Measurements from ENCODE around the gene PCDH9.

Gene PCDH9

DNA sequence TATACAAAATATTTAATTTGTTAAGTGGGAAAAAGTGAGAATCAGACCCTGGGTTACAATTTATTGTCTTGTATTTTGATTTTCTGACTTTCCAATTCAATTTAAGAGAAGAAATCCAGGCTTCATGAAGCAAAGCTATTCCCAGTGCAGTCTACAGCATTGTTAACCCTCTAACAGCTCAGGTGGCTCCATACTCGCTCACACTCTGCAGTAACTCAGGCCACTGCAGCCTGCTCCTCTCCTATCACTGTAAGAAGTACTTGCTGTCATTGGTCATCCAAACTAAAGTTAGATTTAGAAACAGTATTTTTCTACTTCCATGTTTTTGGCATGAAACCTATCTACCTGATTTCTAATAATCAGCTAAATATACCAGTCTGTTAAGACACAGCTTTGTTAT lies 830.3 kb downstream of the PCDH9 start:
- DNase-seq (ENCODE audit: low read depth in 3 of 3) = no peak

DNA sequence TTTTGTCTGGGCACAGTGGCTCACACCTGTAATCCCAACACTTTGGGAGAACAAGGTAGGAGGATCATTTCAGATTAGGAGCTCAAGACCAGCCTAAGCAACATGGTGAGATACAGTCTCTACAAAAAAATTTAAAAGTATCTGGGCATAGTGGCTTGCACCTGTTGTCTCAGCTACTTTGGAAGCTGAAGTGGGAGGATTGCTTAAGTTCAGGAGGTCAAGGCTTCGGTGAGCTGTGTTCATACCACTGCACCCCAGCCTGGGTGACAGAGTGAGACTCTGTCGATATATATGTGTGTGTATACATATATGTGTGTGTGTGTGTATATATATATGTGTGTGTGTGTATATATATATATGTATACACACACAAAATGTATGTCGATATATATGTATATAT lies 833.0 kb downstream of the PCDH9 start:
- no peak for DNase-seq (ENCODE audit: low read depth in 3 of 3)

DNA sequence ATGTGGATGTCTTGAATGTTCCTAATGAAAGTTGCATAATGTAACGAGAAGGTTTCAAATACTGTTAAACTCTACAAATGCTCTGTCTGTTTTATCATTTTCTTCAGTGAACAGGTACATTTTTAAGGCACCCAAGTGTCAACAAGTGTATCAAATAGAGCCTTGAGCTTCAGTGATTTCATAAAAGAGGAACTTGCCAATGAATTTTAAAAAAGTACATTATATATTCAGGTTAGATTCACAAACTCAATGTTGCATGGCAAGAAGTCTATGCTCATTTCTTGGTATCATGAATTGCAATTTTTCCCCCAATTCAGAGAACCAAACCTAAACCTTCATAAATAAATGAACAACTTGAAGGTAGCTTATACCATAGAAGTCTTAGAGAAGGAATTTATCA lies 838.8 kb downstream of the PCDH9 start:
- no peak for DNase-seq (ENCODE audit: low read depth in 3 of 3)

DNA sequence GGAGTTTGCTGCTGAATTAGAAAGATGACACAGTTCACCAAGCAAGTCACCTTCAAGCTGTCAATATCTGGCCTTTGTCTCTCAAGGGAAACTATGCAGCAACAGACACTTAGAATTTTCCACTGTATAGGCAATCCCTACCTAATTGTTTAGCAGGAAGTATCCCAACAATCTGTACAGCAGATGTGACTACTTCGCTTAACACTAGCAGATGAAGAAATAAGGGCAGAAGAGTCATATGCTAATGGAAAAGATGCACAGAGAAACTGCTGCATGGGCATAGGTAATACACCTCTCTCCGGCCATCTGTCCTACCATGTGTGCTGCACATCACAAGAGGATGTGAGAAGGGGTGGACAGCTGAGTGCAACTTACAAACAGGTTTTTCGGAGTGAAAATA lies 851.2 kb downstream of the PCDH9 start:
- no peak for DNase-seq (ENCODE audit: low read depth in 3 of 3)

DNA sequence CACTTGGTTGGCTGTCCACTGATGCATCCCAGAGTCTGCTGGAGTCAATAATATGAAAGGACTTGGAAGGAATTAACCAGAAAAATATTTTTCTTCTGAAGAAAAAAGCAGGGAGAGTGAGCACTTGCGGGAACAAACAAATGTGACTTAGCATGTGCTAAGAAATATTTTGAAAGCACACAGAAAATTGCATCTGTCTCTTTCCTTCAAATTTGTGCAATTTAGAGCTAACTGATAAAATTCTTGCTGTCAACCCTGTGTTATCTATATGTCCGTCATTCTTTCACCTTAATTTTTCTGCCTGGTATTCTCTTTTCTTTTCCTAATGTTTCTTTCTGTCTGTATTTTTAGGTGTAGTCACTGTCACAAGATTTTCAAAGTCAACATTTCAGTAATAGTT lies 852.6 kb downstream of the PCDH9 start:
- no peak for DNase-seq (ENCODE audit: low read depth in 3 of 3)

DNA sequence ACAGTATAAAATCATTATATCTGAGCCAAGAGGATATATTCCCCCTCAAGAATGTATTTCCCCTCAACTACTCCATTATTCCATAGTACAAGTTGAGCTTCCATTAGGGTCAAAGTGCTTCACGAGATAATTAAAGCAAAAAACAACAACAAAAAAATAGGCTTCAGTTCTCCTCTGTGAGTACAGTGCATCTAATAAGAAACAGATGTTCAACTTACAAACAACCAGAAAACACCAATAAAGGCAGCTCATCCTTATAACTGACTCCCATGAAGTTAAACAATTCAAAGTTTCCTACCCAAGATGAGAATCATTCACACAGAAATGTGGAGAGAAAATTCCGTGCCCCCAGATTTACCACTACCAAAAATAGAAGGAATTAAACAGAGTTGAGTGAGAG lies 854.4 kb downstream of the PCDH9 start:
- DNase-seq (ENCODE audit: low read depth in 3 of 3) = no peak

DNA sequence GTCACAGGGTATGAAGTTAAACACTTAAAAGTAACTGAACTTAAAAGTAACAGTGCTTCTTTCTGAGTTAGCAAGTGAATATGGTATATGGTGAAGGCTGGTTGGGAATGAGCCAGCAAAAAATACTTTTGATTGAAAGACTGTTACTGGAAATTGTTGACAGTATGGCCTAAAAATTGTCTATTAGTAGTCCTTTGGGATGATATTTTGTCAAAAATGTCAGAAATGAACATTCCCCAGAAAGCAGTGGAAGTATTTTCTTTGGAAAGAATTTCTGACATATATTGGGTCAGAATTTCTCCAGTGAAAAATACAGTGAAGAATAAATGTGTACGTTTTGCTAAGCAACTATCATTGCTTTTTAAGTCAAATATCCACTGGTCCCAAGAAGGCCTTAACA lies 860.5 kb downstream of the PCDH9 start:
- DNase-seq (ENCODE audit: low read depth in 3 of 3) = no peak

- DNase-seq (ENCODE audit: low read depth in 3 of 3) = no peak
Measured at GRCh38 chr13:66367356-66367755, 862.8 kb downstream of the PCDH9 start.

DNA sequence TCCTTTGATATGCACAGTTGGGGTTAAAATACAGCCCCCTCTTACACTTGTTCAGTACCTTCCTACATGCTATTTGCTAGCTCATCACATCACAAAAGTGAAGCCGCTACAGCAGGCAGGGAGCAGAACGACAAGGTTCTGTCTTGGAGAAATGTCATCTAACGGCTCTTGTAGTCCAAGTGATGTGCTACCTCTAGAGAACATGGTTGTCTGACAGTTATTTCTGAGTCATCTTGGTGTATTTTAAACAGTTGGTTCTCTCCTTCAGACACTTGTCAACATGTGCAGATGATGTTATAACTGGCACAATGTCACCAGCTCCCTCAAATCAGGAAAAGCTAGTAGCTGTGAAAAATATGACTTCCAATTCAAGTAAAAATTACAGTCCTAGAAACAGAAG lies 865.0 kb downstream of the PCDH9 start:
- DNase-seq (ENCODE audit: low read depth in 3 of 3) = no peak

GRCh38 chr13:66364346-66364745 lies 865.8 kb downstream of the PCDH9 start:
- no peak for DNase-seq (ENCODE audit: low read depth in 3 of 3)

DNA sequence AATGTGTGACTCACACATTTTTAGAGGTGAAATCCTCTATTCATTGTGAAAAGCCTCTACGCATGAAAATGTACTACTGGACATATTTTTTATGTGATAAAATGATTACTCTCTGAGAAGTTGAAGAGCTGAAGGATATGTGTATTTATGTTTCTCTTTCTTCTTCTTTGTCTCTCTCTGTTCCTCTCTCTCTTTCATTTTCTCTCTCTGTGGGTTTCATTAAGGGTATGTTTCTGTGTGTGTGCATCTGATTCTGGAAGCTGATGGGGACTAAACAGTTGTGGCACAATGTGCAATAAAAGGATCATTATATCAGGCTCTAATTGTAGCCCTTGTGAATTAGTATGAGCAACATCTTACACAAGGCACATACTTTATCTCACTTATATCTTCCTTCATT lies 867.7 kb downstream of the PCDH9 start:
- no peak for DNase-seq (ENCODE audit: low read depth in 3 of 3)

DNA sequence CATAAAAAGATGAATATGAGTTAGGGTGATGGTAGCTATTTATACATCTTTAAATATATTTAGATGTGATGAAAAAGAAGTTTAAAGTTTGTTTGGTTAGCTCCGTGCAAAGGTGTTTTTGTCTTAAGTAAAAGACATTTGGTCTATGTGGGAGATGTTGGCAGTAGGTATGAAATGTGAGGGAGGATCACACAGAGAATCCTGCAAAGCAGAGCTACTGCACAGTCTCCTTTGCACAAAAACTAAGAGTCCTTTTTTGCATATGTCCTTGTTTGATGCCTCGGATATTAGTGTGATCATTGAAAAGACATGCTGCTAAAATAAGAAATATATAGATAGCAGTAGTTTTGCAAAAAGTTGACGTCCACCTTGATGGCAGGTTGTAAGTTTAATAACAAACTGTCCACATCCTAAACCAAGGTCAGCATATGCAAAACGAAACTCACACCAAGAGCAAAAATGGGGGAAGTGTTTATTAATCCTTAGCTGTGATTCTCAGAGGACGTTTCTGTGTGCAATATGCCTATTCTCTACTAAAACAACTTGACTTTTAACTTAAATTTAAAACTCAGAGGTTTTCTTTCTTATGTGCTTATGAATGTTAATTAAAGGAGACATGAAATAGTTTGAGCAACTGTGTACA lies 870.1 kb downstream of the PCDH9 start:
- no peak for DNase-seq (ENCODE audit: low read depth in 3 of 3)

- no peak for DNase-seq (ENCODE audit: low read depth in 3 of 3)
Measured at GRCh38 chr13:66359393-66359792, 870.7 kb downstream of the PCDH9 start.

- no peak for DNase-seq (ENCODE audit: low read depth in 3 of 3)
Measured at GRCh38 chr13:66358564-66358963, 871.6 kb downstream of the PCDH9 start.

GRCh38 chr13:66357463-66357862 lies 872.7 kb downstream of the PCDH9 start:
- no peak for DNase-seq (ENCODE audit: low read depth in 3 of 3)

- DNase-seq (ENCODE audit: low read depth in 3 of 3) = no peak
Measured at GRCh38 chr13:66354879-66355751, 875.0 kb downstream of the PCDH9 start.

DNA sequence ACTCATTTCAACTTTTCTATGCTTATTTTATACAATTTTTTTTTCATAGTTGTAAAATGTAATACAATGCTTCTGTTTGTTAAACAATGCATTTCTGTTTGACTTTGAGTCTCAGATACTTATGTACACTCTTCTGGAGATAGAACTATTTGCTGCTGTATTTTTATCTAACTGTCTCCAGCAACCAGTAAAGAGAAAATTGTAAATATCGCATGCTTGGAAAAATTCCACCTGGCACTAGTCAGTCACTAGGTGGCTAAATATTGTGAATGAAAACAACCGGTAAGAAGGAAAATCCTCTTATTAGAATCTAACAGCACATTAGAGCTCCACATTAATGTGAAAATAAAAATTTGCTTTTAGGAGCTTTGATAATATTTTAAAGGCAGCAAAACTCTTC lies 876.5 kb downstream of the PCDH9 start:
- no peak for DNase-seq (ENCODE audit: low read depth in 3 of 3)

GRCh38 chr13:66349966-66350365 lies 880.2 kb downstream of the PCDH9 start:
- DNase-seq (ENCODE audit: low read depth in 3 of 3) = no peak

- DNase-seq (ENCODE audit: low read depth in 3 of 3) = no peak
Measured at GRCh38 chr13:66348745-66349690, 881.1 kb downstream of the PCDH9 start.

DNA sequence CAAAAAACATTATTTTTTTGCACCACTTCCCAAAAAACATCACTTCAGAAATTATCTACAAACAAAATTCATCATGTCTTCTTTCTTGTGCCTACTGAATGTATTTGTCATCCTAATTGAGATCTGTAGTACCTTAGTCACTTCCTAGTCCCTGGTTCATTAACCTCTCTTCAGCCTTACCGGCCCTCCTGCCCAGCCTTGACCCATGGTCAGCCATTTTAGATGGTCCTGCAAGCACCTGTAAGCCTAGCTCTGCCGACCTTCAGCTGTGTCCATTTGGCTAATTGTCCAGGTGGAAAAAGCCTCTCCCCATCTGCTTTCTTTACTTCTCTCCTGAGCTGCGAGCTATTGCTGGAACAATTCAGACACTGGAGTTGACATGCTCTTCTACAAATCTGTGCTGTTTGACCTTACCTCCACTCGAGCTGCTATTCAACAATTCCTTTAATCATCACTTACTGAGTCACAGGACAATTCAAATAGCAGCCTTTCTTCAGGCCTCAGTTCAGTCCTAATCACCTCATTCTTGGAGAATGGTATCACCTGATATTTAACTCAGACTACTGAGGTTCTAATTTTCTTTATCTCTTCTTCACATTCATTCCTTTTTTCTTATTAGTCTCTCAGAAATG lies 882.5 kb downstream of the PCDH9 start:
- DNase-seq (ENCODE audit: low read depth in 3 of 3) = no peak

DNA sequence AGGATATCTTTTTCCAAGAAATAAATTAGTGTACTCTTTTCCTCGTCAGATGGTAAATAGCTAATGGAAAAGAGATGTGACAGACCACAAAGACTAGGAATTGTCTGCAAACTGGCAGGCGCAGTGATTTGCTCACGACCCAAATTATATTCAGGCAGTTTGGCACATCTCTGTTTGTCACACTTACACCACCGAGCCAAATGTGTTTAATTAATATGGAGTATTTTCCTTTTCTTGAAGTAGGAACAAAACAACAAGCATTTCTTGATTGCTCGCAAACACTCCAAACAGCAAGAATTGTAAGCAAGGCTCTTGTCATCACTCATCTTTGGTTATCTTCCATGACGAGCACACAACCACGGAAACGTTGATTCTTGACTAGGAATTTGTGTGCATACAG lies 884.2 kb downstream of the PCDH9 start:
- DNase-seq (ENCODE audit: low read depth in 3 of 3) = no peak

DNA sequence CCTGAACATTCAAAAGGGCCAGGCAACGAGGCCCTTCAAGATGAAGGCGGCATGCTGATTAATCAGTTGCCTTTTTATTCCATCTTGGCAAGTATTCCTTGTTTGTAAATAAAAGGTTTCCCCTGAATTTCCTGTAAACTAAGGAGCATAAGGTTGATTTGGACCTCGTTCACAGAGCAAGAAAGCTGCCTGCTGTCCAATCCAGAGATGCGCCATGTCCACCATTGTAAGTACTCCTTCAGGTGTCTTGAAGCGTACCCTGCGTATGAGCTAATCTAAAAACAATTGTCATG lies 884.7 kb downstream of the PCDH9 start:
- no peak for DNase-seq (ENCODE audit: low read depth in 3 of 3)

Measured in stimulated activated CD4-positive, alpha-beta T cell treated with anti-CD3 and anti-CD28 coated beads, TNF-alpha, amount 100 ng/mL, for 48 hours (primary cell).